Small intestine (tissue), 7 donors: ENCODE data around the gene CCS. TPM values are rescaled to one million over a fixed set of nuclear protein-coding genes. Genes with fewer than 3 reads are reported as not detected.
"Not testable (repeated sequence)": the region's sequence is repeated elsewhere in the genome, so short reads cannot be mapped to it uniquely, and the experiment has no call there.

Source experiments
- DNase-seq, 2 donors: peaks; one replicate each; pipeline versions ENCODE4 v3.0.0 to v3.0.0-alpha.2; 2013
- FAIRE-seq: peaks from 2 replicates; lab custom pipeline; 2012; peaks lifted over from hg19 to GRCh38; lab: Jason Lieb, UNC
- H3K27ac ChIP-seq, 3 donors: one replicate each; pipeline ENCODE4 v1.5.1; 2013; ENCODE audit warnings: low read length in 2 of 3, mild to moderate bottlenecking in 2 of 3, control low read depth in 1 of 3, inconsistent platforms in 1 of 3, low read depth in 1 of 3, moderate library complexity in 1 of 3
- H3K27me3 ChIP-seq, 3 donors: one replicate each; pipeline ENCODE4 v1.6.1; 2013; ENCODE audit warnings: low read length in 3 of 3, inconsistent platforms in 1 of 3; ENCODE audit not compliant: control insufficient read depth in 3 of 3, insufficient read depth in 3 of 3
- H3K36me3 ChIP-seq, 3 donors: one replicate each; pipeline ENCODE4 v1.6.1; 2013; ENCODE audit warnings: low read length in 3 of 3, inconsistent platforms in 1 of 3, low read depth in 1 of 3, mild to moderate bottlenecking in 1 of 3, moderate library complexity in 1 of 3; ENCODE audit not compliant: control insufficient read depth in 3 of 3, insufficient read depth in 2 of 3
- H3K4me1 ChIP-seq, 3 donors: one replicate each; pipeline ENCODE4 v1.6.1; 2013; ENCODE audit warnings: low read length in 2 of 3, inconsistent platforms in 1 of 3, low read depth in 1 of 3, mild to moderate bottlenecking in 1 of 3, moderate library complexity in 1 of 3; ENCODE audit not compliant: control insufficient read depth in 3 of 3, insufficient read depth in 2 of 3
- H3K4me3 ChIP-seq, 3 donors: one replicate each; pipeline ENCODE4 v1.5.1; 2013; ENCODE audit warnings: low read length in 3 of 3, control low read depth in 1 of 3, inconsistent platforms in 1 of 3, low read depth in 1 of 3, mild to moderate bottlenecking in 1 of 3, moderate library complexity in 1 of 3
- H3K9me3 ChIP-seq, 2 donors: one replicate each; pipeline ENCODE4 v1.6.1; 2013; ENCODE audit warnings: low read depth in 1 of 2, low read length in 1 of 2; ENCODE audit not compliant: control insufficient read depth in 2 of 2, insufficient read depth in 1 of 2
- WGBS, 3 donors: extraction: QIAGEN DNeasy Blood & Tissue Kit; methylation state at CpG; one replicate each; pipeline ENCODE4 v1.1.7; 2013; 5-methylcytosine and 5-hydroxymethylcytosine counted together
- polyA plus RNA-seq, 4 donors: library from polyadenylated mRNA; stranded (reverse) in 3 of 4; unstranded in 1 of 4; fragments of 200-250 nt in 3 of 4; fragments of 120-200 nt in 1 of 4; gene quantifications; one replicate each; pipeline versions ENCODE4 v1.2.1 to v1.2.3, GENCODE V29; 2013
- donor health status: healthy with polysubstance abuse.
- donor health status: control.
- donor health status: control.
- donor health status: Bipolar disorder and iron deficiency.
- donor health status: healthy.

Gene CCS
- polyA plus RNA-seq, 4 donors = 35.0 to 100.0 (median 66.6) TPM

GRCh38 chr11:66589315-66589714 is 3.7 kb upstream of the CCS start:
- H3K9me3 ChIP-seq = peaks cover 0 to 27% of the 10 kb centered on the region in 2 donors
- FAIRE-seq, DNase-seq, H3K4me3 ChIP-seq, H3K27ac ChIP-seq, H3K36me3 ChIP-seq, H3K27me3 ChIP-seq: not testable (repeated sequence)
- H3K4me1 ChIP-seq = peaks cover 3 to 14% (median 4%) of the 10 kb centered on the region in 3 donors
- WGBS, 3 donors = 58 to 78% (median 67%) methylated on average over 2 of the region's 2 CpGs

GRCh38 chr11:66589996-66590675 is 2.8 kb upstream of the CCS start:
- 87 to 91% (median 89%) methylated on average over 7 of the region's 7 CpGs for WGBS, 3 donors

GRCh38 chr11:66591175-66591574 is 1.8 kb upstream of the CCS start:
- Histone ChIP-seq H3K4me3 (no peak overlapping the region), H3K27ac (no peak overlapping the region), H3K36me3 (peaks cover 0 to 5% (median 0%) of the 10 kb centered on the region in 3 donors), H3K9me3 (peaks cover 0 to 27% of the 10 kb centered on the region in 2 donors), H3K4me1 (peaks cover 3 to 25% (median 6%) of the 10 kb centered on the region in 3 donors), H3K27me3 (no peaks in the 10 kb centered on the region)
- WGBS, 3 donors = 17 to 54% (median 47%) methylated on average over 2 of the region's 2 CpGs
- no peak for FAIRE-seq
- DNase-seq = no peak

More at GRCh38 chr11:66589996-66590675, 2.8 kb upstream of the CCS start:
- DNase-seq (no peak), FAIRE-seq (no peak)
- no peak overlapping the region for H3K4me3 ChIP-seq
- H3K27me3 ChIP-seq = no peaks in the 10 kb centered on the region
- H3K27ac ChIP-seq = no peak overlapping the region
- H3K9me3 ChIP-seq = peaks cover 0 to 27% of the 10 kb centered on the region in 2 donors
- peaks cover 0 to 2% (median 0%) of the 10 kb centered on the region in 3 donors for H3K36me3 ChIP-seq
- H3K4me1 ChIP-seq = peaks cover 3 to 20% (median 4%) of the 10 kb centered on the region in 3 donors

GRCh38 chr11:66593303-66593635 is 284 bp downstream of the CCS start:
- Histone ChIP-seq H3K36me3 (peaks cover 0 to 7% (median 0%) of the 10 kb centered on the region in 3 donors), H3K9me3 (peaks cover 0 to 24% of the 10 kb centered on the region in 2 donors), H3K4me1 (peaks cover 3 to 25% (median 6%) of the 10 kb centered on the region in 3 donors), H3K27me3 (no peaks in the 10 kb centered on the region), H3K4me3 (peak overlapping the region; percentile 34 to 84 (median 74)), H3K27ac (peak overlapping the region; percentile 71 to 81 (median 73))
- FAIRE-seq (no peak), DNase-seq (peak in 1 of 2 donors; percentile 18)
- WGBS, 3 donors = 3 to 6% (median 6%) methylated on average over 11 to 12 of the region's 12 CpGs

- Histone ChIP-seq H3K36me3 (peaks cover 0 to 7% (median 0%) of the 10 kb centered on the region in 3 donors), H3K4me3 (peak overlapping the region in 2 of 3 donors; percentile 74 to 84), H3K27ac (peak overlapping the region in 2 of 3 donors; percentile 73 to 81), H3K27me3 (no peaks in the 10 kb centered on the region), H3K9me3 (peaks cover 0 to 24% of the 10 kb centered on the region in 2 donors), H3K4me1 (peaks cover 3 to 25% (median 6%) of the 10 kb centered on the region in 3 donors)
- WGBS, 3 donors = 24 to 63% (median 39%) methylated on average over 7 of the region's 7 CpGs
- FAIRE-seq (no peak), DNase-seq (no peak)
Measured at GRCh38 chr11:66593650-66594049, 665 bp downstream of the CCS start.

- DNase-seq (peak; percentile 12 to 43), FAIRE-seq (no peak)
- H3K9me3 ChIP-seq = peaks cover 0 to 22% of the 10 kb centered on the region in 2 donors
- peak overlapping the region in 2 of 3 donors; percentile 74 to 86 for H3K27ac ChIP-seq
- H3K4me1 ChIP-seq = peaks cover 3 to 25% (median 6%) of the 10 kb centered on the region in 3 donors
- 37 to 55% (median 54%) methylated on average over 5 of the region's 5 CpGs for WGBS, 3 donors
- H3K36me3 ChIP-seq = peaks cover 0 to 24% (median 5%) of the 10 kb centered on the region in 3 donors
- H3K4me3 ChIP-seq = no peak overlapping the region
- H3K27me3 ChIP-seq = no peaks in the 10 kb centered on the region
Measured at GRCh38 chr11:66595245-66595904, 2.4 kb downstream of the CCS start.

- 96 to 98% (median 96%) methylated on average over 6 of the region's 6 CpGs for WGBS, 3 donors
- Histone ChIP-seq H3K4me1 (peaks cover 0 to 11% (median 2%) of the 10 kb centered on the region in 3 donors), H3K27ac (no peak overlapping the region), H3K4me3 (no peak overlapping the region), H3K27me3 (no peaks in the 10 kb centered on the region), H3K36me3 (peaks cover 2 to 43% (median 7%) of the 10 kb centered on the region in 3 donors), H3K9me3 (no peaks in the 10 kb centered on the region)
- no peak for DNase-seq
- FAIRE-seq = no peak
Measured at GRCh38 chr11:66598993-66599392, 6.0 kb downstream of the CCS start.

GRCh38 chr11:66600219-66600618 is 7.2 kb downstream of the CCS start:
- Histone ChIP-seq H3K4me3 (no peak overlapping the region), H3K27me3 (no peaks in the 10 kb centered on the region), H3K27ac (no peak overlapping the region), H3K4me1 (peaks cover 0 to 5% (median 2%) of the 10 kb centered on the region in 3 donors), H3K9me3 (no peaks in the 10 kb centered on the region), H3K36me3 (peaks cover 2 to 52% (median 7%) of the 10 kb centered on the region in 3 donors)
- DNase-seq = no peak
- 82 to 91% (median 90%) methylated on average over 2 of the region's 2 CpGs for WGBS, 3 donors
- no peak for FAIRE-seq
